BJ (cell line): ENCODE results near the gene MBLAC1. TPM values are rescaled to one million over a fixed set of nuclear protein-coding genes. Genes with fewer than 3 reads are reported as not detected.

Experiments
- CTCF ChIA-PET: fragments of 350-600 bp; formaldehyde crosslinking; extraction: SDS; loops from one replicate; lab custom pipeline; 2021; ENCODE audit warnings: antibody characterized with exemption, inconsistent platforms; lab: Yijun Ruan, JAX
- POLR2A ChIA-PET: fragments of 300-600 bp; sonication (Branson Sonifier 250); formaldehyde crosslinking; extraction: SDS; loops from one replicate; lab custom pipeline; 2021; ENCODE audit warnings: antibody characterized with exemption; lab: Charles Lee
- DNase-seq: peaks from one replicate; pipeline ENCODE4 v3.0.0-alpha.2; 2011; ENCODE audit warnings: low read depth
- H3K27me3 ChIP-seq: 2 replicates; pipeline ENCODE4 v1.6.0; 2011; ENCODE audit warnings: low read length; ENCODE audit not compliant: control insufficient read depth, insufficient read depth
- H3K36me3 ChIP-seq: 2 replicates; pipeline ENCODE4 v1.5.1; 2011; ENCODE audit warnings: low read length; ENCODE audit not compliant: control insufficient read depth, insufficient read depth
- H3K4me3 ChIP-seq: 2 replicates; pipeline ENCODE4 v1.5.1; 2011; ENCODE audit warnings: low read depth, mild to moderate bottlenecking, control low read depth, low read length
- CTCF ChIP-seq: IDR thresholded peaks from 2 replicates; pipeline ENCODE4 v1.5.1; 2011; ENCODE audit warnings: low read depth, mild to moderate bottlenecking, control low read depth, inconsistent platforms, low read length, moderate library complexity; ENCODE audit not compliant: insufficient read depth
- polyA plus RNA-seq: library from polyadenylated mRNA; depleted of rRNA; stranded (reverse); fragments of >200 nt; gene quantifications from 2 replicates; pipeline ENCODE4 v1.2.3, GENCODE V29; 2011

Gene MBLAC1
- polyA plus RNA-seq, 1 experiment = 1.6 TPM

- no peak for DNase-seq
- no peak for TF ChIP-seq CTCF
- H3K36me3 ChIP-seq = peaks cover 11% of the 10 kb centered on the region
- ChIA-PET CTCF (interaction anchor here (0.5 to 1.8 kb wide), 3 partner anchors 22 to 551 kb away, joined by 3 to 7 read pairs (median 6); no protein-coding TSS in a partner anchor), POLR2A (no interaction called here)
- no peak overlapping the region for H3K4me3 ChIP-seq
- no peaks in the 10 kb centered on the region for H3K27me3 ChIP-seq
Observed at GRCh38 chr7:100154651-100155491, 28.1 kb downstream of the MBLAC1 start.

GRCh38 chr7:100155553-100156317, 29.0 kb downstream of the MBLAC1 start:
- TF ChIP-seq CTCF = no peak
- H3K27me3 ChIP-seq = no peaks in the 10 kb centered on the region
- peaks cover 11% of the 10 kb centered on the region for H3K36me3 ChIP-seq
- no peak for DNase-seq
- ChIA-PET POLR2A (no interaction called here), CTCF (interaction anchor here (0.5 to 1.8 kb wide), 2 partner anchors 23 to 552 kb away, joined by 3 to 6 read pairs; no protein-coding TSS in a partner anchor)
- no peak overlapping the region for H3K4me3 ChIP-seq

- no peak overlapping the region for H3K4me3 ChIP-seq
- no peaks in the 10 kb centered on the region for H3K27me3 ChIP-seq
- no peak for DNase-seq
- H3K36me3 ChIP-seq = peaks cover 11% of the 10 kb centered on the region
- CTCF ChIA-PET = interaction anchor here (0.8 to 1.8 kb wide), 3 partner anchors 8 to 24 kb away, joined by 3 to 6 read pairs (median 3); partner anchors contain the start of gene LAMTOR4
- POLR2A ChIA-PET = no interaction called here
- TF ChIP-seq CTCF = no peak
Observed at GRCh38 chr7:100156331-100157068, 29.7 kb downstream of the MBLAC1 start.

GRCh38 chr7:100157069-100157333, 30.2 kb downstream of the MBLAC1 start:
- Histone ChIP-seq H3K36me3 (peaks cover 11% of the 10 kb centered on the region), H3K27me3 (no peaks in the 10 kb centered on the region), H3K4me3 (no peak overlapping the region)
- ChIA-PET POLR2A (no interaction called here), CTCF (interaction anchor here (0.8 to 1.8 kb wide), 3 partner anchors 8 to 24 kb away, joined by 3 to 6 read pairs (median 3); partner anchors contain the start of gene LAMTOR4)
- TF ChIP-seq CTCF = no peak
- DNase-seq = no peak
